ENCODE data around the gene PPARG. TPM values are rescaled to one million over a fixed set of nuclear protein-coding genes. Genes with fewer than 3 reads are reported as not detected.

Gene PPARG
- total and polyA plus RNA-seq, 2 donors (not counting 3 experiments of a cell fraction or from before 2014, with no cell fraction given) = 0.15 to 1.3 TPM

DNA sequence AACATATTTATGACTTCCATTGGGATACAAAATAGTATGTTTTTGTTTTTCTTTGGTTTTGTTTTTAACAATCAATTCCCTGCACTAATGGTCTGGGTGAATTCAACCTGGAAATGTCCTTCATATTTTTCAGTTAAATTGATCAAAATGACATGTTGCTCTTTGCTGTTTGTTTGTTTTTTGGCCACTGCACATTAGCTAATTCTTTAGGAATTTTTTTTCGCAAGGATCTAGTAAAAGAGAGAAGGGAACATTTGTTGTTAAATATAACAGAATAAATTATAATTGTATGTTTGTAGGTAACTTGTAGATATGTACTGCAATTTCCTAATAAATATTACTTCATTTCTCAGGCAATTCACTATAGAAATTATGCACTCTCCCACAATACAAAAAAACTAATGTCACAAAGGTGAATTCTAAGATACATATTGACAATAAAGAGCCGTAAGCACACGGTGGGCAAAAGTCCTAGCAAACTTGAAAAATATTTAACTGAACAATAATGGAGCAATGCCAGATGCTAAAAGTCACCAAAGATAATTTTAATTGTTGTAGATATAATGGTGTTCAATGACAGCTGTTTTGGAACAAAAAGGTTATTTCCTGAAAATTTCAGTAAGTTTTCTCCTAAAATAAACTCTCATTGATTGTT, 21.4 kb upstream of the PPARG start:
- Histone ChIP-seq H3K27ac (ENCODE audit: insufficient read depth, low read depth, low read length) (no peak overlapping the region), H3K4me3 (replicated peaks in 1 of 3; ENCODE audit: insufficient read depth in 1 of 3, low read depth in 1 of 3, low read length in 3 of 3) (no peak overlapping the region), H3K4me1 (ENCODE audit: control insufficient read depth, extremely low read depth, insufficient read depth, low read length) (no peaks in the 10 kb centered on the region), H3K4me2 (ENCODE audit: insufficient read depth, low read length) (no peak overlapping the region), H4K20me1 (replicated peaks; ENCODE audit: control insufficient read depth, extremely low read depth, insufficient read depth, low read length) (no peaks in the 10 kb centered on the region), H3K9me3 (replicated peaks; ENCODE audit: control insufficient read depth, insufficient read depth, low read length) (no peaks in the 10 kb centered on the region), H3K9me1 (replicated peaks; ENCODE audit: control insufficient read depth, extremely low read depth, insufficient read depth, low read length) (peaks cover 2% of the 10 kb centered on the region), H3K9ac (replicated peaks; ENCODE audit: extremely low read depth, insufficient read depth, low read length) (no peak overlapping the region), H3K79me2 (ENCODE audit: control insufficient read depth, insufficient read depth, low read length) (no peaks in the 10 kb centered on the region), H3K36me3 (ENCODE audit: control insufficient read depth in 2 of 2, extremely low read depth in 1 of 2, insufficient read depth in 2 of 2, low read length in 2 of 2) (no peaks in the 10 kb centered on the region), H3K27me3 (ENCODE audit: control insufficient read depth in 2 of 2, insufficient read depth in 2 of 2, low read length in 2 of 2) (no peaks in the 10 kb centered on the region), H2AFZ (ENCODE audit: low read depth, low read length) (no peak overlapping the region)
- no peak for FAIRE-seq
- DNase-seq (ENCODE audit: low read depth, low spot score) = peak; percentile 20
- no TSS peak for BruUV-seq (replicated peaks)
- intact Hi-C loops (cut with micrococcal nuclease) (loop anchor here (1.0 kb wide), 1 partner anchor 10 kb away; no protein-coding TSS in a partner anchor), dilution Hi-C loops (cut with MboI; ENCODE audit: extremely low pct_ligation_motif_present, low sequenced_read_pairs) (no loop called here)
- TF ChIP-seq POLR2AphosphoS5 (IDR thresholded peaks at IDR 0.05; ENCODE audit: insufficient read depth, low read depth, low read length) (no peak), FOS (IDR thresholded peaks at IDR 0.05; ENCODE audit: borderline replicate concordance, insufficient read depth, low read length) (no peak), GATA2 (IDR thresholded peaks at IDR 0.05; ENCODE audit: insufficient read depth, insufficient read length, low read depth, low read length) (no peak), JUN (IDR thresholded peaks at IDR 0.05; ENCODE audit: borderline replicate concordance, insufficient read depth, insufficient read length, low read depth) (no peak), MYC (IDR thresholded peaks at IDR 0.05; ENCODE audit: low read depth, low read length) (no peak), POLR2A (IDR thresholded peaks at IDR 0.05; ENCODE audit: low read depth, low read length) (no peak), EZH2 (IDR thresholded peaks at IDR 0.05; ENCODE audit: borderline replicate concordance, low read depth, low read length, severe bottlenecking) (no peak)
- ChIA-PET POLR2A (no interaction called here), CTCF (interaction anchor here (0.9 to 1.5 kb wide), 3 partner anchors 8 to 212 kb away, joined by 3 to 4 read pairs (median 3); no protein-coding TSS in a partner anchor)

Measured in endothelial cell of umbilical vein (primary cell).